ENCODE results near the gene RSRC1. TPM values are rescaled to one million over a fixed set of nuclear protein-coding genes. Genes with fewer than 3 reads are reported as not detected.

Gene RSRC1
- total and polyA plus RNA-seq, 3 donors from 2014 or later = 12.6 to 53.3 (median 43.8) TPM

GRCh38 chr3:158091531-158091930 lies 18.4 kb upstream of the RSRC1 start:
- Histone ChIP-seq H3K4me1 (no peaks in the 10 kb centered on the region), H3K36me3 (ENCODE audit: low read depth, missing control alignments) (no peaks in the 10 kb centered on the region), H3K27ac (no peak overlapping the region), H3K4me3 (no peak overlapping the region), H3K27me3 (no peaks in the 10 kb centered on the region), H3K9me3 (no peaks in the 10 kb centered on the region)
- DNase-seq = no peak
- intact Hi-C loops (cut with DNase I; ENCODE audit: low total_unique reads) = no loop called here
- TF ChIP-seq POLR2A (IDR thresholded peaks at IDR 0.05) = no peak
- no peak for TF ChIP-seq CTCF (IDR thresholded peaks at IDR 0.05)
- 30 to 45% methylated on average over 5 of the region's 5 CpGs for WGBS, 2 donors

- TF ChIP-seq POLR2A (IDR thresholded peaks at IDR 0.05) (no peak), CTCF (IDR thresholded peaks at IDR 0.05) (no peak)
- DNase-seq = no peak
- WGBS, 2 donors = 57 to 67% methylated on average over 2 of the region's 2 CpGs
- peaks cover 4% of the 10 kb centered on the region for H3K4me1 ChIP-seq
- no peak overlapping the region for H3K4me3 ChIP-seq
- H3K9me3 ChIP-seq = no peaks in the 10 kb centered on the region
- intact Hi-C loops (cut with DNase I; ENCODE audit: low total_unique reads) = no loop called here
- H3K27me3 ChIP-seq = no peaks in the 10 kb centered on the region
- no peaks in the 10 kb centered on the region for H3K36me3 ChIP-seq (ENCODE audit: low read depth, missing control alignments)
- H3K27ac ChIP-seq = no peak overlapping the region
Observed at GRCh38 chr3:158093526-158093925, 16.4 kb upstream of the RSRC1 start.

GRCh38 chr3:158094235-158095110 lies 15.4 kb upstream of the RSRC1 start:
- no peak for TF ChIP-seq POLR2A (IDR thresholded peaks at IDR 0.05)
- no peak for TF ChIP-seq CTCF (IDR thresholded peaks at IDR 0.05)
- Histone ChIP-seq H3K9me3 (no peaks in the 10 kb centered on the region), H3K27me3 (no peaks in the 10 kb centered on the region), H3K27ac (no peak overlapping the region), H3K36me3 (ENCODE audit: low read depth, missing control alignments) (no peaks in the 10 kb centered on the region), H3K4me3 (peak overlapping the region; percentile 20 to 24), H3K4me1 (peaks cover 4% of the 10 kb centered on the region)
- peak; percentile 40 for DNase-seq
- intact Hi-C loops (cut with DNase I; ENCODE audit: low total_unique reads) = no loop called here
- WGBS, 2 donors = 8 to 20% methylated on average over 24 to 66 of the region's 66 CpGs

- Histone ChIP-seq H3K4me1 (peaks cover 4% of the 10 kb centered on the region), H3K9me3 (no peaks in the 10 kb centered on the region), H3K27me3 (no peaks in the 10 kb centered on the region), H3K36me3 (ENCODE audit: low read depth, missing control alignments) (no peaks in the 10 kb centered on the region), H3K27ac (no peak overlapping the region), H3K4me3 (peak overlapping the region; percentile 20 to 24)
- DNase-seq = no peak
- 7% methylated on average over 20 to 22 of the region's 22 CpGs for WGBS, 2 donors
- intact Hi-C loops (cut with DNase I; ENCODE audit: low total_unique reads) = no loop called here
- TF ChIP-seq CTCF (IDR thresholded peaks at IDR 0.05) = no peak
- TF ChIP-seq POLR2A (IDR thresholded peaks at IDR 0.05) = no peak
Observed at GRCh38 chr3:158095111-158095813, 14.6 kb upstream of the RSRC1 start.
